Peyer's patch (tissue), 4 donors: ENCODE data around the gene DIP2B. TPM values are rescaled to one million over a fixed set of nuclear protein-coding genes. Genes with fewer than 3 reads are reported as not detected.
"Not testable (repeated sequence)": the region's sequence is repeated elsewhere in the genome, so short reads cannot be mapped to it uniquely, and the experiment has no call there.

Source experiments
- DNase-seq, 3 donors: peaks; one replicate each; pipeline ENCODE4 v3.0.0-alpha.2; 2017 to 2019
- H3K27ac ChIP-seq, 4 donors: fragments of 200-600 bp; sonication (generic); one replicate each; pipeline ENCODE4 v1.5.1; 2016 to 2019
- H3K27me3 ChIP-seq, 2 donors: fragments of 200-600 bp; sonication (generic); one replicate each; pipeline ENCODE4 v1.5.1; 2019
- H3K36me3 ChIP-seq, 3 donors: fragments of 200-600 bp; sonication (generic); one replicate each; pipeline ENCODE4 v1.5.1; 2016 to 2019
- H3K4me1 ChIP-seq, 4 donors: fragments of 200-600 bp; sonication (generic); one replicate each; pipeline ENCODE4 v1.5.1; 2016 to 2019
- H3K4me3 ChIP-seq, 4 donors: fragments of 200-600 bp; sonication (generic); 1 replicate in 3 of 4; 2 replicates in 1 of 4; pipeline ENCODE4 v1.5.1; 2016 to 2019; ENCODE audit warnings: mild to moderate bottlenecking in 1 of 4
- H3K9me3 ChIP-seq, 4 donors: fragments of 200-600 bp; sonication (generic); one replicate each; pipeline ENCODE4 v1.5.1; 2016 to 2019; ENCODE audit warnings: mild to moderate bottlenecking in 1 of 4
- POLR2A ChIP-seq, 2 donors: fragments of 450-650 bp; IDR thresholded peaks; one replicate each; pipeline ENCODE4 v1.5.1; 2017; ENCODE audit warnings: antibody characterized with exemption in 2 of 2, mild to moderate bottlenecking in 2 of 2, moderate library complexity in 2 of 2
- total RNA-seq, 4 donors: library from RNA; depleted of rRNA; stranded (reverse); fragments of >200 nt; gene quantifications; one replicate each; pipeline ENCODE4 v1.1.0, GENCODE V29; 2016
- TF ChIP-seq, protein P1 (sequence below), 6 experiments: fragments of 450-650 bp in 4 of 6; fragments of 200-600 bp in 2 of 6; sonication (generic) in 1 of 6; IDR thresholded peaks; one replicate each; pipeline ENCODE4 v1.5.1; 2017 to 2019; ENCODE audit warnings: antibody characterized with exemption in 6 of 6, mild to moderate bottlenecking in 3 of 6, moderate library complexity in 1 of 6

The DIP2B gene
- total RNA-seq, 4 donors from 2014 or later: 28.0 to 73.4 (median 42.5) TPM

DNA sequence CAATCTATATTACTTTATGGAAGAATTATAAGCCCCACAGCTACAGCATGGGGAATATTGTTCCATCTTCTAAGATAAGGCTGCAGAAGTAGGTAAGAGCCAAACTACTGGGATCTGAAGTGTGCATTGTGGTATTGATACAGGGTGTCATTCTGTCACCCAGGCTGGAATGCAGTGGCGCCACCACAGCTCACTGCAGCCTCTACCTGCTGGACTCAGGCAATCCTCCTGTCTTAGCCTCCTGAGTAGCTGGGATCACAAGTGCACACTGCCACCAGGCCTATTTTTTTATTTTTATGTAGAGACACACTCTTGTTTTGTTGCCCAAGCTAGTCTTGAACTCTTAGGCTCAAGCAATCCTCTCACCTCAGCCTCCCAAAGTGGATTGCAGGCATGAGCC is 21.3 kb upstream of the DIP2B start:
- no peak for DNase-seq
- Histone ChIP-seq H3K4me1 (no peaks in the 10 kb centered on the region), H3K4me3 (no peak overlapping the region), H3K36me3 (no peaks in the 10 kb centered on the region), H3K27me3 (no peaks in the 10 kb centered on the region), H3K27ac (no peak overlapping the region), H3K9me3 (no peaks in the 10 kb centered on the region)
- TF ChIP-seq, protein P1, sequence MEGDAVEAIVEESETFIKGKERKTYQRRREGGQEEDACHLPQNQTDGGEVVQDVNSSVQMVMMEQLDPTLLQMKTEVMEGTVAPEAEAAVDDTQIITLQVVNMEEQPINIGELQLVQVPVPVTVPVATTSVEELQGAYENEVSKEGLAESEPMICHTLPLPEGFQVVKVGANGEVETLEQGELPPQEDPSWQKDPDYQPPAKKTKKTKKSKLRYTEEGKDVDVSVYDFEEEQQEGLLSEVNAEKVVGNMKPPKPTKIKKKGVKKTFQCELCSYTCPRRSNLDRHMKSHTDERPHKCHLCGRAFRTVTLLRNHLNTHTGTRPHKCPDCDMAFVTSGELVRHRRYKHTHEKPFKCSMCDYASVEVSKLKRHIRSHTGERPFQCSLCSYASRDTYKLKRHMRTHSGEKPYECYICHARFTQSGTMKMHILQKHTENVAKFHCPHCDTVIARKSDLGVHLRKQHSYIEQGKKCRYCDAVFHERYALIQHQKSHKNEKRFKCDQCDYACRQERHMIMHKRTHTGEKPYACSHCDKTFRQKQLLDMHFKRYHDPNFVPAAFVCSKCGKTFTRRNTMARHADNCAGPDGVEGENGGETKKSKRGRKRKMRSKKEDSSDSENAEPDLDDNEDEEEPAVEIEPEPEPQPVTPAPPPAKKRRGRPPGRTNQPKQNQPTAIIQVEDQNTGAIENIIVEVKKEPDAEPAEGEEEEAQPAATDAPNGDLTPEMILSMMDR (IDR thresholded peaks at IDR 0.05): no peak
- no peak for TF ChIP-seq POLR2A (IDR thresholded peaks at IDR 0.05)

DNA sequence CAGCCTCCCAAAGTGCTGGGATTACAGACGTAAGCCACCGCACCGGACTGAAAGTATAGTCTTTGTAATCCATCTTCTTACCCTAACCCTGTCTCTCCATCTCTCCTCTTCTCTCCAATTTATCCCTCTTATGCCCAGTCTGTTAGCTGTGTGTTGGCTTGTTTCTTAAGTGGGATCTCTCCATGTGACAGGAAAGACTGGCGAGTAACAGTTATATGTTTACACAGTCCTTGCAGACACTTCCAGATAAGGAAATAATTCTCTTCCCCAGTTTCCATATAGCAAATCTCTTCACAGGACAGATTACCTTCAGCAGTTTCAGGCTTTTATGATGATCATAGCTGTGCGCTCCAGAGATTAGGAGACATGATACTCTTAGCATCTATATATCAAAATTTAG is 16.0 kb upstream of the DIP2B start:
- no peak for TF ChIP-seq POLR2A (IDR thresholded peaks at IDR 0.05)
- TF ChIP-seq, protein P1 (IDR thresholded peaks at IDR 0.05): no peak
- no peak for DNase-seq
- Histone ChIP-seq H3K4me1 (no peaks in the 10 kb centered on the region), H3K36me3 (no peaks in the 10 kb centered on the region), H3K27ac (no peak overlapping the region), H3K4me3 (no peak overlapping the region), H3K27me3 (no peaks in the 10 kb centered on the region), H3K9me3 (peaks cover 0 to 20% (median 6%) of the 10 kb centered on the region in 4 donors)

GRCh38 chr12:50498119-50498518 is 6.7 kb upstream of the DIP2B start:
- not testable (repeated sequence) for H3K27ac ChIP-seq, H3K27me3 ChIP-seq, H3K36me3 ChIP-seq, DNase-seq, H3K4me1 ChIP-seq, H3K4me3 ChIP-seq
- H3K9me3 ChIP-seq: peaks cover 0 to 32% (median 13%) of the 10 kb centered on the region in 4 donors

GRCh38 chr12:50505675-50506530 is 1.1 kb downstream of the DIP2B start:
- Histone ChIP-seq H3K9me3 (no peaks in the 10 kb centered on the region), H3K27ac (peak overlapping the region; percentile 91 to 95 (median 93)), H3K36me3 (no peaks in the 10 kb centered on the region), H3K27me3 (no peaks in the 10 kb centered on the region), H3K4me1 (peaks cover 0 to 35% (median 18%) of the 10 kb centered on the region in 4 donors), H3K4me3 (peak overlapping the region; percentile 76 to 100 (median 91))
- TF ChIP-seq, protein P1 (IDR thresholded peaks at IDR 0.05): no peak
- TF ChIP-seq POLR2A (IDR thresholded peaks at IDR 0.05): no peak
- DNase-seq: peak in 2 of 3 donors; percentile 70

- H3K27ac ChIP-seq: peak overlapping the region in 1 of 4 donors; percentile 17
- no peak for DNase-seq
These were observed 2.1 kb downstream of the DIP2B start for GRCh38 chr12:50506753-50507473.

More at GRCh38 chr12:50506753-50507473, 2.1 kb downstream of the DIP2B start:
- TF ChIP-seq POLR2A (IDR thresholded peaks at IDR 0.05): no peak
- TF ChIP-seq, protein P1 (IDR thresholded peaks at IDR 0.05): no peak
- peak overlapping the region in 3 of 4 donors; percentile 76 to 97 (median 85) for H3K4me3 ChIP-seq
- peaks cover 0 to 35% (median 18%) of the 10 kb centered on the region in 4 donors for H3K4me1 ChIP-seq
- H3K36me3 ChIP-seq: no peaks in the 10 kb centered on the region
- H3K27me3 ChIP-seq: no peaks in the 10 kb centered on the region
- no peaks in the 10 kb centered on the region for H3K9me3 ChIP-seq
